SK-N-SH (cell line): Measurements from ENCODE around the gene HBEGF. TPM values are rescaled to one million over a fixed set of nuclear protein-coding genes. Genes with fewer than 3 reads are reported as not detected.

Source experiments
- CTCF ChIA-PET: fragments of 300-600, 350-600 bp; formaldehyde crosslinking; extraction: SDS; loops from one replicate; lab custom pipeline; 2021; lab: Yijun Ruan, JAX
- POLR2A ChIA-PET: fragments of 350-600 bp; sonication (Branson Sonifier 250); formaldehyde crosslinking; extraction: SDS; loops from one replicate; lab custom pipeline; 2020; ENCODE audit warnings: antibody characterized with exemption, inconsistent platforms; lab: Yijun Ruan, JAX
- DNase-seq: peaks from one replicate; pipeline ENCODE4 v3.0.0; 2012
- H2AFZ ChIP-seq: fragments of 200-600 bp; sonication (generic); 2 replicates; pipeline ENCODE4 v1.8.1; 2016; ENCODE audit warnings: antibody characterized with exemption, mild to moderate bottlenecking, low read depth
- H3F3A ChIP-seq: fragments of 200-600 bp; sonication (generic); replicated peaks from 2 replicates; pipeline ENCODE3; 2016; ENCODE audit warnings: antibody characterized with exemption, mild to moderate bottlenecking; ENCODE audit not compliant: insufficient read depth
- H3K27ac ChIP-seq, 2 experiments: fragments of 200-500 bp in 1 of 2; fragments of 200-600 bp in 1 of 2; sonication (Bioruptor generic) in 1 of 2; sonication (generic), shearing (Covaris generic) in 1 of 2; 2 replicates each; pipeline versions ENCODE4 v1.5.1 to v1.6.1; 2014 to 2016; ENCODE audit warnings: low read depth in 2 of 2, inconsistent platforms in 1 of 2, low read length in 1 of 2, mild to moderate bottlenecking in 1 of 2, mixed read lengths in 1 of 2
- H3K27me3 ChIP-seq: fragments of 200-600 bp; sonication (generic), shearing (Covaris generic); 2 replicates; pipeline ENCODE4 v1.6.1; 2016; ENCODE audit warnings: mixed run types; ENCODE audit not compliant: insufficient read depth
- H3K36me3 ChIP-seq, 2 experiments: fragments of 200-500 bp in 1 of 2; fragments of 200-600 bp in 1 of 2; sonication (Bioruptor generic) in 1 of 2; sonication (generic) in 1 of 2; replicated peaks in 1 of 2; 2 replicates each; pipeline versions ENCODE3 to v1.5.1; 2014 to 2016; ENCODE audit warnings: low read length in 1 of 2, mild to moderate bottlenecking in 1 of 2; ENCODE audit not compliant: insufficient read depth in 2 of 2, control insufficient read depth in 1 of 2
- H3K4me1 ChIP-seq, 2 experiments: fragments of 200-500 bp in 1 of 2; fragments of 200-600 bp in 1 of 2; sonication (Bioruptor generic) in 1 of 2; sonication (generic), shearing (Covaris generic) in 1 of 2; 2 replicates each; pipeline versions ENCODE4 v1.5.1 to v1.6.1; 2014 to 2016; ENCODE audit warnings: low read depth in 1 of 2, low read length in 1 of 2, mixed run types in 1 of 2; ENCODE audit not compliant: insufficient read depth in 2 of 2, control insufficient read depth in 1 of 2
- H3K4me2 ChIP-seq: fragments of 200-600 bp; sonication (generic), shearing (Covaris generic); 2 replicates; pipeline ENCODE4 v1.6.1; 2017; ENCODE audit warnings: mixed run types
- H3K4me3 ChIP-seq, 2 experiments: fragments of 200-500 bp in 1 of 2; fragments of 200-600 bp in 1 of 2; sonication (Bioruptor generic) in 1 of 2; sonication (generic), shearing (Covaris generic) in 1 of 2; 2 replicates each; pipeline versions ENCODE4 v1.5.1 to v1.8.1; 2014 to 2016; ENCODE audit warnings: low read depth in 2 of 2, inconsistent platforms in 1 of 2, low read length in 1 of 2, mild to moderate bottlenecking in 1 of 2, mixed read lengths in 1 of 2, moderate library complexity in 1 of 2
- H3K79me2 ChIP-seq: fragments of 200-600 bp; sonication (generic); 2 replicates; pipeline ENCODE4 v1.8.1; 2017; ENCODE audit warnings: mild to moderate bottlenecking; ENCODE audit not compliant: insufficient read depth
- H3K9ac ChIP-seq: fragments of 200-600 bp; sonication (generic); 2 replicates; pipeline ENCODE4 v1.6.1; 2017; ENCODE audit warnings: mixed run types
- H3K9me2 ChIP-seq: fragments of 200-600 bp; sonication (generic); 2 replicates; pipeline ENCODE4 v1.6.1; 2017; ENCODE audit warnings: mixed run types
- H3K9me3 ChIP-seq: fragments of 200-600 bp; sonication (generic); 2 replicates; pipeline ENCODE4 v1.6.1; 2017; ENCODE audit warnings: mixed run types, mild to moderate bottlenecking, moderate library complexity
- H4K20me1 ChIP-seq: fragments of 200-600 bp; sonication (generic); 2 replicates; pipeline ENCODE4 v1.6.1; 2017; ENCODE audit warnings: mild to moderate bottlenecking, mixed run types; ENCODE audit not compliant: insufficient read depth
- CHD2 ChIP-seq: fragments of 150-350 bp; IDR thresholded peaks from 2 replicates; pipeline ENCODE4 v1.6.1; 2018; ENCODE audit warnings: low read length; ENCODE audit not compliant: partially characterized antibody
- EP300 ChIP-seq, 2 experiments: IDR thresholded peaks; 2 replicates each; pipeline versions ENCODE4 v1.4.0 to v1.6.1; 2012; ENCODE audit warnings: borderline replicate concordance in 1 of 2, low read depth in 1 of 2, low read length in 1 of 2
- EZH2phosphoT487 ChIP-seq: fragments of 200-600 bp; sonication (generic); IDR thresholded peaks from 2 replicates; pipeline ENCODE4 v1.6.1; 2017; ENCODE audit warnings: low read depth, mixed run types, mild to moderate bottlenecking, antibody characterized with exemption, moderate library complexity, borderline replicate concordance
- FOXM1 ChIP-seq: IDR thresholded peaks from 2 replicates; pipeline ENCODE4 v1.4.0; 2012; ENCODE audit warnings: low read depth, mild to moderate bottlenecking
- GABPA ChIP-seq: IDR thresholded peaks from 2 replicates; pipeline ENCODE4 v1.4.0; 2012; ENCODE audit warnings: low read depth, mild to moderate bottlenecking
- IRF3 ChIP-seq: fragments of 150-350 bp; IDR thresholded peaks from 2 replicates; pipeline ENCODE4 v1.6.1; 2016; ENCODE audit warnings: mild to moderate bottlenecking, low read depth, low read length
- MAX ChIP-seq: IDR thresholded peaks from 2 replicates; pipeline ENCODE4 v1.4.0; 2012; ENCODE audit warnings: low read depth
- NRF1 ChIP-seq: IDR thresholded peaks from 2 replicates; pipeline ENCODE4 v1.6.1; 2012; ENCODE audit warnings: low read depth, mild to moderate bottlenecking, low read length
- PBX3 ChIP-seq: IDR thresholded peaks from 2 replicates; pipeline ENCODE4; 2012
- RAD21 ChIP-seq: IDR thresholded peaks from 2 replicates; pipeline ENCODE4 v1.6.1; 2012; ENCODE audit warnings: mild to moderate bottlenecking, low read length
- RCOR1 ChIP-seq: fragments of 150-350 bp; IDR thresholded peaks from 2 replicates; pipeline ENCODE4 v1.6.1; 2017; ENCODE audit warnings: antibody characterized with exemption, low read length
- REST ChIP-seq: IDR thresholded peaks from 2 replicates; pipeline ENCODE4 v1.6.1; 2012; ENCODE audit warnings: mild to moderate bottlenecking, low read depth, low read length, moderate library complexity
- RFX5 ChIP-seq: IDR thresholded peaks from 2 replicates; pipeline ENCODE4 v1.6.1; 2012; ENCODE audit warnings: mild to moderate bottlenecking, improper control_type of control experiment, low read length
- RXRA ChIP-seq: IDR thresholded peaks from 2 replicates; pipeline ENCODE4 v1.4.0; 2012; ENCODE audit warnings: low read depth, mild to moderate bottlenecking, borderline replicate concordance
- SIN3A ChIP-seq: IDR thresholded peaks from 2 replicates; pipeline ENCODE4 v1.6.1; 2012; ENCODE audit warnings: low read depth, mild to moderate bottlenecking, low read length, moderate library complexity, borderline replicate concordance
- USF1 ChIP-seq: IDR thresholded peaks from 2 replicates; pipeline ENCODE4 v1.4.0; 2012; ENCODE audit warnings: low read depth, borderline replicate concordance
- YY1 ChIP-seq: IDR thresholded peaks from 2 replicates; pipeline ENCODE4 v1.4.0; 2012; ENCODE audit warnings: low read depth, mild to moderate bottlenecking
- ZBTB33 ChIP-seq: IDR thresholded peaks from 2 replicates; pipeline ENCODE4 v1.4.0; 2012; ENCODE audit warnings: low read depth, borderline replicate concordance
- WGBS: methylation state at CpG from one replicate; pipeline ENCODE4 v1.1.6; 2017; ENCODE audit warnings: low lambda C conversion rate; 5-methylcytosine and 5-hydroxymethylcytosine counted together
- polyA plus RNA-seq, 3 experiments: library from polyadenylated mRNA; depleted of rRNA; stranded (reverse); fragments of >200 nt; gene quantifications; 2 replicates each; pipeline ENCODE4 v1.2.3, GENCODE V29; 2012

The HBEGF gene
- polyA plus RNA-seq, 1 of the 3 experiments (the other 2 are of a cell fraction) = 59.8 TPM

- ChIA-PET CTCF (interaction anchor here (1.0 to 4.8 kb wide), 5 partner anchors 10 to 118 kb away, joined by 3 to 62 read pairs (median 15); partner anchors contain the start of gene HBEGF), POLR2A (no interaction called here)
- Histone ChIP-seq H3K9me3 (no peaks in the 10 kb centered on the region), H3K27ac (no peak overlapping the region), H3K27me3 (no peaks in the 10 kb centered on the region), H3K4me1 (peaks cover 0 to 6% of the 10 kb centered on the region in 2 experiments; a peak in 1 of 4 replicates), H3K4me3 (no peak overlapping the region), H3F3A (peaks cover 4% of the 10 kb centered on the region), H3K36me3 (no peaks in the 10 kb centered on the region), H2AFZ (no peak overlapping the region), H3K4me2 (no peak overlapping the region), H3K9me2 (no peaks in the 10 kb centered on the region), H3K79me2 (no peaks in the 10 kb centered on the region), H3K9ac (no peak overlapping the region), H4K20me1 (no peaks in the 10 kb centered on the region)
- DNase-seq = no peak
- WGBS = no CpG with 5 or more reads among the region's 2 CpGs
- TF ChIP-seq SIN3A (no peak), CHD2 (no peak), USF1 (no peak), EP300 (IDR thresholded peaks at IDR 0.05; ENCODE audit: borderline replicate concordance in 1 of 2, low read depth in 1 of 2, low read length in 1 of 2) (no peak), IRF3 (no peak), RFX5 (no peak), MAX (no peak), RXRA (no peak), RCOR1 (no peak), ZBTB33 (no peak), EZH2phosphoT487 (no peak), GABPA (no peak), PBX3 (no peak), YY1 (no peak), NRF1 (no peak), FOXM1 (no peak), REST (no peak), RAD21 (no peak)
Measured at GRCh38 chr5:140361901-140362300, 15.5 kb upstream of the HBEGF start.
